HG02885 (cell line): ENCODE data around the gene TWSG1.

Experiments
- ATAC-seq: cut with Tn5 transposase; IDR thresholded peaks from one replicate; pipeline ENCODE4 v1.9.1; 2021; ENCODE audit warnings: mild to moderate bottlenecking; ENCODE audit not compliant: unreplicated experiment, poor library complexity

Gene TWSG1

GRCh38 chr18:9334329-9334972 lies at the start of gene TWSG1:
TWSG1 (plus strand) TSS chr18:9334773; CDS start chr18:9337230, 2,457 bp downstream.
- peak; percentile 85 for ATAC-seq

- no peak for ATAC-seq
These were observed 49.0 kb upstream of the TWSG1 start for GRCh38 chr18:9285604-9286003.

GRCh38 chr18:9287036-9287435 lies 47.5 kb upstream of the TWSG1 start:
- no peak for ATAC-seq

GRCh38 chr18:9289698-9290097 lies 44.9 kb upstream of the TWSG1 start:
- no peak for ATAC-seq

- no peak for ATAC-seq
These were observed 44.4 kb upstream of the TWSG1 start for GRCh38 chr18:9290156-9290555.

GRCh38 chr18:9292047-9292446 lies 42.5 kb upstream of the TWSG1 start:
- ATAC-seq, result no peak

- ATAC-seq, result no peak
These were observed 40.6 kb upstream of the TWSG1 start for GRCh38 chr18:9293948-9294347.

GRCh38 chr18:9296233-9297006 lies 38.2 kb upstream of the TWSG1 start:
- ATAC-seq, result no peak

GRCh38 chr18:9297007-9297393 lies 37.6 kb upstream of the TWSG1 start:
- ATAC-seq, result no peak

GRCh38 chr18:9304388-9305070 lies 30.0 kb upstream of the TWSG1 start:
- no peak for ATAC-seq

- ATAC-seq, result no peak
These were observed 15.2 kb upstream of the TWSG1 start for GRCh38 chr18:9319333-9319732.

- no peak for ATAC-seq
These were observed 13.5 kb upstream of the TWSG1 start for GRCh38 chr18:9321017-9321452.

- no peak for ATAC-seq
These were observed 12.8 kb upstream of the TWSG1 start for GRCh38 chr18:9321736-9322135.

GRCh38 chr18:9322744-9323143 lies 11.8 kb upstream of the TWSG1 start:
- ATAC-seq, result no peak

GRCh38 chr18:9323750-9324445 lies 10.7 kb upstream of the TWSG1 start:
- no peak for ATAC-seq

- ATAC-seq, result no peak
These were observed 8.9 kb upstream of the TWSG1 start for GRCh38 chr18:9325716-9326115.

- ATAC-seq, result no peak
These were observed 5.8 kb upstream of the TWSG1 start for GRCh38 chr18:9328776-9329175.

- ATAC-seq, result no peak
These were observed 5.1 kb upstream of the TWSG1 start for GRCh38 chr18:9329471-9329870.

- no peak for ATAC-seq
These were observed 4.2 kb upstream of the TWSG1 start for GRCh38 chr18:9330419-9330818.

GRCh38 chr18:9333441-9334328 lies 888 bp upstream of the TWSG1 start:
- ATAC-seq, result peak; percentile 43
